Adipose tissue (tissue), 3 donors: ENCODE measurements around the gene CFAP92. TPM values are rescaled to one million over a fixed set of nuclear protein-coding genes. Genes with fewer than 3 reads are reported as not detected.

Experiments used
- H3K27ac ChIP-seq: one replicate; pipeline ENCODE4 v1.5.1; 2013; ENCODE audit warnings: low read depth, low read length
- WGBS, 3 donors: extraction: QIAGEN DNeasy Blood & Tissue Kit; methylation state at CpG; one replicate each; pipeline ENCODE4 v1.1.7; 2013; 5-methylcytosine and 5-hydroxymethylcytosine counted together
- polyA plus RNA-seq, 3 donors: library from polyadenylated mRNA; stranded (reverse); fragments of 200-250 nt; gene quantifications; one replicate each; pipeline ENCODE4 v1.2.3, GENCODE V29; 2013
- donor health status: healthy with polysubstance abuse.
- donor health status: Bipolar disorder and iron deficiency.
- donor health status: healthy.

Gene CFAP92
- polyA plus RNA-seq, 3 donors = 0.16 to 1.9 (median 0.21) TPM

DNA sequence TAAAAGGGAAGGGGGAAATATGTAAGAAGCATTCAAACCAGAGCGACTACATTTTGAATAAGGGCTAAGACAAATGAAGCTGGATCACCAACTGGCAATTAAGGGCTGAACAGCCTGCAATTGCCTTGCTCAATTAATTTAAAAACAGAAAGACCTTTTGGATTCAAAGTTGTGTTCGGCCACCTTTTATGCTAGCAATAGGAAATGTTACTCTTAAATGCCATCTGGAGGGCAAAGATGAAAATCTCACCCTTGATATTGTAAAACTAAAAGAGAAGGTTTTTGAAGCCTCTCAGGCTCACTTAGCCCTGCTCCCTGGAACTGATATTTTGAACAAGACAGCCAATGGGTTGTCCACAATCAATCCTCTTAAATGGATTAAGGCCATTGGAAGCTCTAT lies 70.3 kb downstream of the CFAP92 start:
- 45 to 82% (median 59%) methylated on average over 2 of the region's 2 CpGs for WGBS, 3 donors
- no peak overlapping the region for H3K27ac ChIP-seq

DNA sequence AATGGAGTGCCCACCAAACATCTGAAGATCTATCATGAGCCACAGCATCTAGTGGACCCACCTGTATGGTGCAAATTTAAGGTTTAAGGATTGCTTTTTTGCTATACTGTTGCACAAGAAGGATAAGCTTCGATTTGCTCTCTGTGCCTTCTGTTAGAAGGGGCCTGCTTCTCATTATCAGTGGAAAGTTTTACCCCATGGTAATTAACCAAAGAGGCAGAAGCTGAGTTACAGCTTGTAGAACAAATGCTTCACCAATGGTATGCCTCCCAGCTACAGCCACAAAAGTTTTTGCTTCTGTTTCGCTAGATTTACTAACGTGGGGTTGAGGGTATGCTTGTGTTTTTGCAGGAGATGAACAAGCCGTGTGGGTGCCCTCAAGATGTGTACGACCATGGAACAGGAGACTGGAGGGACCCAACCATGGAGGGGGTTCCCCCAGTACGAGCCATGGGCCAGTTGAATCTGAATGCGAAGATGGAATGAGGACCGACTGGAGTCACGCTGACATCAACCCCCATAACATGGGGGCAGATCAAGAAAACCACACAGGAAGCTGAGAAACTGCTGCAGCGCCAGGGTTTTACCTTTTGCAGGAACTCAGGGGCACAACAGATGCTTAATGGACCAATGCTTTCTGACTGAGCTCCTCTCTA lies 70.9 kb downstream of the CFAP92 start:
- 52 to 83% (median 75%) methylated on average over 10 of the region's 10 CpGs for WGBS, 3 donors
- no peak overlapping the region for H3K27ac ChIP-seq

DNA sequence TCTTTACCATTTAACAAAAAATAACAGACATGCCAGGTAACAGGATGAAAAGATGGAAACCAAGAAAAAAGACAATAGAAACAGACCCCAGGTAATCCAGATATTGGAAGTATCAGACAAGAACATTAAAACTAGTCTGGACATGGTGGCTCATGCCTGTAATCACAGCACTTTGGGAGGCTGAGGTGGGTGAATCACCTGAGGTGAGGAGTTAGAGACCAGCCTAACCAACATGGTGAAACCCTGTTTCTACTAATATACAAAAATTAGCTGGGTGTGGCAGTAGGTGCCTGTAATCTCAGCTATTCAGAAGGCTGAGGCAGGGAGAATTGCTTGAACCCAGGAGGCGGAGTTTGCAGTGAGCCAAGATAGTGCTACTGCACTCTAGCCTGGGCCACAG lies 73.9 kb downstream of the CFAP92 start:
- no peak overlapping the region for H3K27ac ChIP-seq
- WGBS, 3 donors = 98 to 100% (median 100%) methylated on average over 1 of the region's 1 CpG

DNA sequence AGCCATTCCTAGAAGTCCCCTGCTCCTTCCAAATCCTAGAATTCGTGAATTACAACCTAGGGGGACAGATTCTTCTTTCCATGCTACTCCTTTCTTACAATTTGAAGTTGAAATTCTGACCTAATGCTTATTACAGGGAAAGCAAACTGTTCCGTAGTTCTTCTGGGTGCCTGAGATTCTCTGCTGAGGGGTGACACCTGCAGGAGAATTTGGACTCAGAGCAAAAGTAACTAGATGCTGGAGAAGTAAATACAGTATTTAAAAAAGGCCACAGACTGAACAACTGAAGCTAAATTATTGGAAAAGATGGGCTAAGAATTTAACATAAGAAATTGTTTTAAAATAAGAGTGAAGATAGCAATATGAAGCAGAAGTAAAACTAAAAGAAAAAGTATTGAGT lies 76.6 kb downstream of the CFAP92 start:
- H3K27ac ChIP-seq = no peak overlapping the region
- 58 to 79% (median 62%) methylated on average over 2 of the region's 2 CpGs for WGBS, 3 donors

DNA sequence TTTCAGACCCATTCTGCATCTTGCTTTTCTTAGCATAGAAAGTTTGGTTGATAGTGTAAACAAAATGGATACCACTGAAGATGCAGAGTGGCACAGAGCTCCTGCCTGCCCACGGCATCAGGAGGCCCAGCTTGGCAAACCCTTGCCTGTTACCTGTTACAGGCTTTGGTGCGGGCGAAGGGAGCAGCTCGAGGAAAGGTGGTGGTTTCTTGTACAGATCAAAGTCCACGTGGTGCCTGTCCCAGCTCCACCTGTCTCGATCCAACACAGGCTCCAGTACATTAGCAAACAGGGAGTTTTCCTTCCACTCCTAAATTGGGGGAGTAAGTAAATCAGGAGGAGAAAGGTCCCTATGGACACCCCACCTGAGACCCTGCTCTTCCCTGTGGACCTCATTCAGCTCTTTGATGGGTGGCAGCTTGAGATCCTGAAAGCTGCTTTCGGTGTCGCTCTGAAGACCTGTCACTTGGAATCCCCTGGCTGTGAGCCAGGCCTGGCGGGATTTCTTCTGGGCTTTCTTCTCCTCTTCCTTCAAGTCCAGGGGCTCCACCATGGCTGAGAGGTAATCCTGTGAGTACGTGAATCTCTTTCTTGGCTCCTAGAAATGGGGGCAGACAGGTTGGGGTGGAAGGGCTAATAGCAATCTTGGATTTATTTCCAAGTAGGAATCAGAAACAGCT lies 78.8 kb downstream of the CFAP92 start:
- no peak overlapping the region for H3K27ac ChIP-seq
- WGBS, 3 donors = 89 to 96% (median 90%) methylated on average over 10 of the region's 10 CpGs

DNA sequence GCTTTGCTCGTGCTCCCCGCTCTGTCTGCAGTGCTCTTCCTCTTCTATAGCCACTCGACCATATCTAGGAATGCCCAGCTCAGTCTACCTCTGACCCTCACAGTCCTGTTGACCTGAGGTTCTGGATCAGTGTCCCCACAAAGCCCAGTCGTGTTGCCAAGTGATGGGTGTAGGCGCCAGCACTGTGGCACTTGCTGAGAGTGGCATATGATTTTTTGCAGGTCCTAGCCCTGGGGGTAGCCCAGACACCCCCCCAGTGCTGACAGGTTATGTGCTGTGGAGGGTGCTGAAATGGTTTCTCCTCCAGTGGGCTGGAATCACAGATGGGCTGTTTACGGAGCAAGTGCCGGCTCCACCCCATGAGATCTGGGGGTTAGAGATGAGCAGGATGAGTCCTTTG lies 82.0 kb downstream of the CFAP92 start:
- WGBS, 3 donors = 90 to 96% (median 96%) methylated on average over 7 of the region's 7 CpGs

DNA sequence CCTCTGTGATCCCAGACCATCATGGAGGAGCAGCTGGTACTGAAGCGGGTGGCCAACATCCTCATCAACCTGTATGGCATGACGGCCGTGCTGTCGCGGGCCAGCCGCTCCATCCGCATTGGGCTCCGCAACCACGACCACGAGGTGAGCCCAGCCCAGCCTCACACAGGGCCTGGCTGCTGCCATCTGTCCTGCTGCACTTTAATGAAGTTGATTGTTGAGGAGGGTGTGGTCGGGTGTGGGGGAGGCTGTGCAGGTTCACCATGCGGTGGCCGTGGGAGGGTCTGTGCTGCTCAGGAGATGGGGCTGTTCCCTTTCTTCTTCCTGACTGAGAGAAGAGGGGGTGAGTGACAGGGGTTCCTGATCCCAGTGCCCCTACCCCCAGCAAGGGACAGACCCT lies 83.9 kb downstream of the CFAP92 start:
- 88 to 95% (median 93%) methylated on average over 13 of the region's 13 CpGs for WGBS, 3 donors
- no peak overlapping the region for H3K27ac ChIP-seq

More for the DNA sequence above, 82.0 kb downstream of the CFAP92 start:
- no peak overlapping the region for H3K27ac ChIP-seq

DNA sequence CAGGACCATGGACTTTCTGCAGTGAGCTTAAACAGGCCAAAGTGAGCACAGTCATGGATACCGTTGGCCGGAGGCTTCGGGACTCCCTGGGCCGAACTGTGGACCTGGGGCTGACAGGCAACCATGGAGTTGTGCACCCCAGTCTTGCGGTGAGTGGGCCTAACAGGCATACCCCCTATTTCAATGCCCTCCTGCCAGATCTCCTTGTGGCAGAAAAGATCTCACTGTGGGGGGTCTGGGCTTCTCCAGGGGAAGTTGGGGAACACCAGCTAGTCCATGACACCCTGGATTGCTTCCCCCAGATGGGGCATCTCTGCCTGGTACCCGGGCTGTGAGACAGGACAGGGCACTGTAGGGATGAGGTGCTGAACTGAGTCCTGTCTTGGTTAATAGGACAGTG lies 84.9 kb downstream of the CFAP92 start:
- WGBS, 3 donors = 91 to 97% (median 95%) methylated on average over 6 of the region's 6 CpGs

DNA sequence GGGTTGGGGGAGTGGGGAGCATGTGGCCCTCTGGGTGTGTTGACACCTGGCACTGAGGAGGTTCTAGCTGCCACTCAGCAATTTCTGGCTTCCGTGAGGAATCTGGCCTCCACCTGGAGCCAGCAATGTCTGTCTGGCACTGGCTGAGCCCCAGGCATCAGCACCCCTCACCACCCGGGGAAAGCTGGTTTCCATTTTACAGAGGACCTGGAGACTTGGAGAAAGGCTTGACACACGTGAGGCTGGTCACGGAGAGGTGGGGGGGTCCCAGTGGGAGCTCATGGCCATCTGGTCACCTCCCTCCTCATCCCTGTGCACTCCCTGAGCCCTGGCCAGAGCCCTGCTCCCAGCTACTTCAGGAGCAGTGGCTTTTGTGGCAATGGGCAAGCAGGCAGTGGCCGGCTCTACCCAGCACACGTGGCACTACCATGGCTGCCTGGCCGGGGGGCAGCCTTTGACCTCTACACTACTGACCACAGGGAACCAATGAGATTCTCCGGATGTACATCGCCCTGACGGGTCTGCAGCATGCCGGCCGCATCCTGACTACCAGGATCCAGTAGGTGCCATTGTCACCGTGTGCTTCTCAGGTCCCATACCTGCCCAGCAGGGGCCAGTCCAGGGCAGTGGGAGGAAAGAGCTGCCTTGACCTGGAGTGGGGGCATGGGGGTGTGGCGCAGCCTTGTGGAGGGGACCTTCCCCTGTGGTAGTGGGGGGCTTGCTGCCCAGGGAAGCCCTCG lies 86.0 kb downstream of the CFAP92 start:
- 89 to 94% (median 89%) methylated on average over 15 of the region's 15 CpGs for WGBS, 3 donors
- H3K27ac ChIP-seq = no peak overlapping the region

More for the DNA sequence above, 84.9 kb downstream of the CFAP92 start:
- no peak overlapping the region for H3K27ac ChIP-seq

DNA sequence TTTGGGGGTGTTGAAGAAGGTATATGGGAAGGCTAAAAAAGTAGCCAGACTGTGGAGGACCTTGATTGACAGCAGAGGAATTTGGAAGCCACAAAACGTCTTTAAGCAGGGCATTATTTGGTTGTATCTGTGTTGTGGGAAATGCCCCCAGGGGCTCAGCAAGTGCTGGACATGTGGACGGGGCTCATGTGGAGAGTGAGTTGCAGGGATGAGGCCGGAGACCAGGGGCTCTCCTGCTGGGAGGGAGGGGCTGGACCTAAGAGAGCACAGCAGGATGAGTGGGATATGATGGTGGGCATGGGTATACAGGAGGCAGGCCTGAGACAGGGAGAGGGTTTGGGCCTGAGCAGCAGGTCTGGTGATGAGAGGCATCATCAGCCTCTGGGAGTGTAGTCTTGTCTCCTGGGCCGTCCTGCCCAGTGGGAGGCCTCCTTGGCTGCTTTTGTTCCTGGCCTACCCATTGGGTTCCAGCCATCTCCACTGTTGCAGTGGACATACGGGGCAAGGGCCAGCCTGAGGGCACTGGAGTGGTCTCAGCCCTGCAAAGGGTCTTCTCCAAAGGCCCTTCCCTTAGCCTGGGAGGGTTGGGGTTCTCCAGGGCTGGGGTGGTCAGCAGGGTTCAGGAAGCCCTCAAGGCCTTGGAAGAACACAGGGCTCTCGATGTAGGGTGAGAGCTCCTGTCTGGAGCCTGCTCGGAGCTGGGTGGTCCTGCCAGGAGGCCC lies 86.9 kb downstream of the CFAP92 start:
- 79 to 83% (median 83%) methylated on average over 7 of the region's 7 CpGs for WGBS, 3 donors
- no peak overlapping the region for H3K27ac ChIP-seq

DNA sequence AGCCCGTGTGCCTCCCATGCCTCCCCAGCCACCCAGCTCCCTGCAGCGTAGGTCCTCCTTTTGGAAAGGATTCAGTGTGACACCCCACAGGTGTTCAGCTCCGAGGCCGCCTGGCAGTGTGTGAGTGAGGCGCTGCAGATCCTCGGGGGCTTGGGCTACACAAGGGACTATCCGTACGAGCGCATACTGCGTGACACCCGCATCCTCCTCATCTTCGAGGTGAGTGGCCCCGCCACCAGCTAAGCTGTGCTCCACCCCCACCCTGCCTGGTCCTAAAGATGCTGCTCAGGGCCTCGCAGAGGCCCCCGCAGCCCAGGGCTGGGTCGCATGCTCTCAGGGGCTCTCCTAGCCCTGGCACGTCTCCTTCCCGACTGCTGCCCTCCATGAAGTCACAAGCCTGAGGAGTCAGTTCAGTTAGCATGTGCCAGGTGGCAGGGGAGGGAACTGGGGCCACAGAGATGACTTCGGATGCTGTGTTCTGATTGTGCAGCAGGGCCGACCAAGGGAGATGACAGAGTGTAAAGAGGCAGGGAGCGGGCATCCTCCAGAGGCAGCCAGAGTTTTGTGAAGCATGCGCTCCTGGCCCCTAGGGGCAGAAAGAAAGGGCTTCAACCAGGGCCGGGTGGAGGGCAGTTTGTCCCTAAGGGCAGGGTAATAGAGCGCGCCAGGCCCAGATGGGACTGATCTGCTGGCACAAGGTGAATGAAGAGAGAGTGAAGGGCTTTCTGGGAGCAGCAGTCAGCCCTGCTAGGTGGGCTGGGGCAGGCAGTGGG lies 87.7 kb downstream of the CFAP92 start:
- no peak overlapping the region for H3K27ac ChIP-seq
- 93 to 94% (median 93%) methylated on average over 25 of the region's 25 CpGs for WGBS, 3 donors

DNA sequence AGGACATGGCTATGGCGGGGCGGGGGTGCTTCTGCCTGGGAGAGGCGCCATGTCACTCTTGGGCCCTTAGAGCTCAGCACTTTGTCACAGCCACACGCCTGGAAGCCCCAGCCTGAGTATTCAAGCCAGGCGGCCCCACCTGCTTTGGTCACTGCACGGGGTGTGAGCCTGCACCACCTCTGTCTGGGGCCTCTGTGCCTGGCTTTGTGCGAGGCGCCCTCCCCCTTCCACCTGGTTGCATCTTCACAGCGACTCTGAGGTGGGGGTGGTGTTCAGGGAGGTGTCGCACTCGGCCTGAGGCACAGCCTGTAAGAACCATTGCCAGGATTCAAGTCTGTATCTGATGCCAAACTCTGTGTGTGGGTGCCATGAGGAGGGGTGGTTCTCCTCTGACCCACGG lies 90.4 kb downstream of the CFAP92 start:
- H3K27ac ChIP-seq = no peak overlapping the region
- 92 to 96% (median 92%) methylated on average over 12 of the region's 12 CpGs for WGBS, 3 donors

DNA sequence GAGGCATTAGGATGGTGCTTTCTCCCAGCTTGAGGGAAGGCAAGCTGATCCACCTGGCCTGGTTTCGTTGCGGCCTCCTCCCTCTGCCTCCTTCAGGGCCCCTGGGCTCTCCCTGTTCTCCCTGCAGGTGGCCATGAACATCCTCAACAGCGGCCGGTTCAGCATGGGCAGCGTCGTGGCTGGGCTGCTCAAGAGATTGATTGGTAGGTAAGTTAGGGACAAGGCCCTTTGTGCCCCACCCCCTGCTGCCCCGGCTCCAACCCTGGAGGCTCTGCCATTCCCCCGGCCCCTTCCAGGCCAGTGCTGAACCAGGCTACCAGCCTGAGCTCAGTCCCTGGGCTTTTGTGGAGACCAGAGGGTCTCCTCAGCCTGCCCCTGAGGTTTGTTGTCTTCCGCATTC lies 91.5 kb downstream of the CFAP92 start:
- no peak overlapping the region for H3K27ac ChIP-seq
- WGBS, 3 donors = 93 to 96% (median 94%) methylated on average over 9 of the region's 9 CpGs

DNA sequence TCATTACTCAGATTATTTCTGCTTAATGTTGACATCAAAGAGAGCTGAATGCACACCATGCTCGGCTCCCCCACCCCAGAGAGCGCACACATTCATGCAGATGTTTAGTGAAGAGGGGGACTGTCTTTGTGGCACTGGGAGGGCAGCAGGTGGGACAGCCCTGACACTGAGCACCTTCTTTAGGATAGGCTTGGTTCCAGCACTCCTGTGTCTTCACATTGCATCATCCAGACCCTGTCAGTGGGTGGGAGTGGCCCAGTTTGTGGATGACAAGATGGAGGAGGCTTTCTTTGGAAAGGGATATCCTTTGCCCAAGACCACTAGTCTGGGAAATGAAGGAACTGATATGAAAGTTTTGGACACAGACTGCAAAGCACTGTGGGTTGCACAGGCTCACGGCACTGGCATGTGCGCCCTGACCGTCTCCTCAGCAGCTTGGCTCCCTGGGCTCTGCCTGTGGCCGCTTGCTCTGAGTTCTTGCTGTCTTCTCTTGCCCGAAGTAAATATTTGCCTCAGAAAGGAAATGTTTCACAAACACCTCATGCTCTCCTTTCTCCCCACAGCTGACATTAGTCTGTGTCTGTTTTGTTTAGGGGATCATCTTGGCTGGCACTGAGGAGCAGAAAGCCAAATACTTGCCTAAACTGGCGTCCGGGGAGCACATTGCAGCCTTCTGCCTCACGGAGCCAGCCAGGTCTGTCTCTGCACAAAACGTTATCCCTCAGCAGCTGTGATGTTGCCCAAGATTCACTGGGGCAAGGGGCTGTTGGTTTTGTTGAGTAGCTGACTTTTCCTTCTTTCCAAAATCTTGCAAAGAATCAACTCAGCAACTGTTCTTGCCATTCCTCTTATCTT lies 97.8 kb downstream of the CFAP92 start:
- WGBS, 3 donors = 65 to 87% (median 81%) methylated on average over 11 of the region's 11 CpGs
- no peak overlapping the region for H3K27ac ChIP-seq

DNA sequence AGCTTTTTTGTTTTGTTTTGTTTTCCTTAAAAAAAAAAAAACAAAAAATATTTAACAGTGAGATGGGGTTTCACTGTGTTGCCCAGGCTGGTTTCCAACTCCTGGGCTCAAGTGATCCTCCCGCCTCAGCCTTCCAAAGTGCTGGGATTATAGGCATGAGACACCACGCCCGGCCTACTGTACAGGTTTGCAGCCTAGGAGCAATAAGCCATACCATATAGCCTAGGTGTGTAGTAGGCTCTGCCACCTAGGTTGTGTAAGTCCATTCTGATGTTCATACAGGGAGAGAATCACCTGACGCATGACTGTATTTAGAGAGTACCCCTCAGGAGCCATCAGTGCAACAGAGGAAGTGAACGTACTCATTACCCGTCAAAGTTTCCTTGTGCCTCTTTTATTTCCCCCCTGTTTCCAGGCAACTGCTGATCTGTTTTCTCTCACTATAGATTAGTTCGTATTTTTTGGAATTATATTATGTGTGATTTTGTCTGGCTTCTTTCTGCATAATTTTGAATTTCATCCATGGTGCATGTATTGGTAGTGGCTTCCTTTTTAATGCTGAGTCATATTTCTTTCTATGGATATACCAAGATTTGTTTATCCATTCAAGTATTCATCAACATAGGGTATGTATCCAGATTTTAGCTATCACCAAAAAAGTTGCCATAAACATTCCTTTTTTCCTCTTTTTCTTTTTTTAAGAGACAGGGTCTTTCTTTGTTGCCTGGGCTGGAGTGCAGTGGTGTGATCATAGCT lies 104.6 kb downstream of the CFAP92 start:
- no peak overlapping the region for H3K27ac ChIP-seq
- WGBS, 3 donors = 91 to 92% (median 92%) methylated on average over 7 of the region's 7 CpGs

DNA sequence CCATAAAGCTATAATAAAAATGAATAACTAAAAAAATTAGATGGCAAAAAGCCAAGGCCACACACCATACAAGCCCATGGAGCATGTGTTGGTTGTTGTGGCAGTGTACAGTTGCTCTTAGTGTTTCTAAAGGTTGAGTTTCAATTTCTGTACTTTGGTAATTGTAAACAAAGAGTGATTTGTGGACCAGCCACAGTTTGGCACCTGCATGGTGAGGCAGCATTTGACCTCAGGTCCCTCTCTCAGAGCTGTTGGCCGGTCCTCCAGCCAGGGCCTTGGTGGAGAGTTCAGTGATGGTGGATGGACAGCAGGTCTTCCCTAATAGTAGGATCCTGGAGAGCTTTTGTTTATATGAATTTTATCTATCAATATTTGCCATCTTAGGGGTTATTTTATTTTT lies 108.9 kb downstream of the CFAP92 start:
- WGBS, 3 donors = 100% methylated on average over 1 of the region's 1 CpG
- H3K27ac ChIP-seq = no peak overlapping the region

DNA sequence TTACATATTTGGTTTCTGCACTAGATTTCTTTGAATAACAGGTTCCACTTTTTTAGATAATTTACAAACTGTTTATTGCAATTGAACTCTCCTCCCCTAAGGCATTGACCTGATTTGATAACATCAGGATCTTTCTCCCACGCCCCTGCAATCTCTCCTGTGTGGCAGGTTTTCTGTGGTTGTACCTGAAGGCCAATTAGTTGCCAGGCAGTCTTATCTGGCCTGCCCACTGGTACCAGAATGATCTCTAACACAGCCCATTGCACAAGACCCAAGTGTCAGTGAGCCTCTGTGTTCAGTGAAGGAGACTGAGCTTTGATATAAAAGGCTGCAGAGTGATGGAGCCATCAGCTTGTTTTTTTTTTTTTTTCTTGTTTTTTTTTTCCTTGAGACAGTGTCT lies 111.2 kb downstream of the CFAP92 start:
- H3K27ac ChIP-seq = no peak overlapping the region
- WGBS, 3 donors = 38 to 93% (median 82%) methylated on average over 1 of the region's 1 CpG
